ENCODE data around the gene CLPTM1L.

CLPTM1L gene

GRCh38 chr5:1380011-1380817 is 35.3 kb upstream of the CLPTM1L start:
- Histone ChIP-seq H3K4me1 (ENCODE audit: insufficient read depth, poor library complexity, severe bottlenecking) (no peaks in the 10 kb centered on the region), H3K9me3 (ENCODE audit: severe bottlenecking) (no peaks in the 10 kb centered on the region), H3K27me3 (ENCODE audit: insufficient read depth, poor library complexity, severe bottlenecking) (no peaks in the 10 kb centered on the region), H3K4me3 (ENCODE audit: severe bottlenecking) (no peak overlapping the region), H3K36me3 (ENCODE audit: low read depth) (no peaks in the 10 kb centered on the region), H3K27ac (ENCODE audit: poor library complexity, severe bottlenecking) (no peak overlapping the region)
- ATAC-seq (ENCODE audit: low read depth) (peak; percentile 85), DNase-seq (ENCODE audit: low spot score) (no peak)
- TF ChIP-seq, protein P1, sequence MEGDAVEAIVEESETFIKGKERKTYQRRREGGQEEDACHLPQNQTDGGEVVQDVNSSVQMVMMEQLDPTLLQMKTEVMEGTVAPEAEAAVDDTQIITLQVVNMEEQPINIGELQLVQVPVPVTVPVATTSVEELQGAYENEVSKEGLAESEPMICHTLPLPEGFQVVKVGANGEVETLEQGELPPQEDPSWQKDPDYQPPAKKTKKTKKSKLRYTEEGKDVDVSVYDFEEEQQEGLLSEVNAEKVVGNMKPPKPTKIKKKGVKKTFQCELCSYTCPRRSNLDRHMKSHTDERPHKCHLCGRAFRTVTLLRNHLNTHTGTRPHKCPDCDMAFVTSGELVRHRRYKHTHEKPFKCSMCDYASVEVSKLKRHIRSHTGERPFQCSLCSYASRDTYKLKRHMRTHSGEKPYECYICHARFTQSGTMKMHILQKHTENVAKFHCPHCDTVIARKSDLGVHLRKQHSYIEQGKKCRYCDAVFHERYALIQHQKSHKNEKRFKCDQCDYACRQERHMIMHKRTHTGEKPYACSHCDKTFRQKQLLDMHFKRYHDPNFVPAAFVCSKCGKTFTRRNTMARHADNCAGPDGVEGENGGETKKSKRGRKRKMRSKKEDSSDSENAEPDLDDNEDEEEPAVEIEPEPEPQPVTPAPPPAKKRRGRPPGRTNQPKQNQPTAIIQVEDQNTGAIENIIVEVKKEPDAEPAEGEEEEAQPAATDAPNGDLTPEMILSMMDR (IDR thresholded peaks at IDR 0.05; ENCODE audit: poor library complexity, severe bottlenecking), result peak; percentile 89

DNA sequence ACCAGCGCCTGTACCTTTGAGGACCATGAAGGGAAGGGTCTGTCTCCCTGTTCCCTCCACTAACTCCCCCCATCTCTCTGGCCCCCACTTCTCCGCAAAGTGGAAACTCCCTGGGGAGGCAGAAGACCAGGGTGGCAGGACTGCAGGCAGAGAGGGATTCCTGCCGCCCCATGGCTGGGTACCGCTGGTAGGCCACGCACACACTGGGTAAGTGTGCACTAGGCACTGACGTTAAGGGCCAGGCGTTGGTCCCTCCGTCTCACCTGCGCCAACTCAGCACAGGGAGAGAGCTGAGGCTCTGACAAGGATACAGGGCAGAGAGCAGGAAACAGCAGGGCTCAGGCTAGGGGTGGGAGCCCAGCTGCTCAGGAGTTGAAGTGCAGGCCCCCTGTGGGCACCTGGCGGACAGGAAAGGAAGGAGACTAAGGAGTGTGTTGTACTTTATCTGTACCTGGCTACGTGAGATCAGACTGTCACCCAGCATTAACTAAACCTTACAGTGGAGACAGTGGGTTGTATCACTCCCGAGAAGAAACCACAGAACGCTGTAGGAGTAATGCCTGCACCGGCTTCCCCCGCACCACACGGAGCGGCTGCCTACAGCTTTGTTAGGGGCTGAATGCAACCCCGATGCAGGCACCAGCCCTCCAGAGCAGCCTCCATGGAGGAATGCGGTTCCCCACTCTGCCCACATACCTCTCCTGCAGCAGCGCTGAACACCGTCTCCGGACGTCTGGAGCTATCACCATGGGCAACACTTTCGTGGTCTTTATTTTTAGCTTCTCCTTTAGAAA is 34.2 kb upstream of the CLPTM1L start:
- no peaks in the 10 kb centered on the region for H3K27me3 ChIP-seq (ENCODE audit: insufficient read depth, poor library complexity, severe bottlenecking)
- H3K9me3 ChIP-seq (ENCODE audit: severe bottlenecking), result no peaks in the 10 kb centered on the region
- DNase-seq (ENCODE audit: low spot score) (no peak), ATAC-seq (ENCODE audit: low read depth) (no peak)
- no peak overlapping the region for H3K27ac ChIP-seq (ENCODE audit: poor library complexity, severe bottlenecking)
- H3K36me3 ChIP-seq (ENCODE audit: low read depth), result no peaks in the 10 kb centered on the region
- H3K4me3 ChIP-seq (ENCODE audit: severe bottlenecking), result no peak overlapping the region
- H3K4me1 ChIP-seq (ENCODE audit: insufficient read depth, poor library complexity, severe bottlenecking), result no peaks in the 10 kb centered on the region
- TF ChIP-seq, protein P1 (IDR thresholded peaks at IDR 0.05; ENCODE audit: poor library complexity, severe bottlenecking), result no peak

- no peak for ATAC-seq (ENCODE audit: low read depth)
- Histone ChIP-seq H3K4me3 (ENCODE audit: severe bottlenecking) (no peak overlapping the region), H3K4me1 (ENCODE audit: insufficient read depth, poor library complexity, severe bottlenecking) (no peaks in the 10 kb centered on the region), H3K27ac (ENCODE audit: poor library complexity, severe bottlenecking) (no peak overlapping the region), H3K36me3 (ENCODE audit: low read depth) (no peaks in the 10 kb centered on the region), H3K9me3 (ENCODE audit: severe bottlenecking) (no peaks in the 10 kb centered on the region), H3K27me3 (ENCODE audit: insufficient read depth, poor library complexity, severe bottlenecking) (no peaks in the 10 kb centered on the region)
- DNase-seq (ENCODE audit: low spot score), result no peak
- TF ChIP-seq, protein P1 (IDR thresholded peaks at IDR 0.05; ENCODE audit: poor library complexity, severe bottlenecking), result no peak
Measured at GRCh38 chr5:1378096-1378495, 33.2 kb upstream of the CLPTM1L start.

DNA sequence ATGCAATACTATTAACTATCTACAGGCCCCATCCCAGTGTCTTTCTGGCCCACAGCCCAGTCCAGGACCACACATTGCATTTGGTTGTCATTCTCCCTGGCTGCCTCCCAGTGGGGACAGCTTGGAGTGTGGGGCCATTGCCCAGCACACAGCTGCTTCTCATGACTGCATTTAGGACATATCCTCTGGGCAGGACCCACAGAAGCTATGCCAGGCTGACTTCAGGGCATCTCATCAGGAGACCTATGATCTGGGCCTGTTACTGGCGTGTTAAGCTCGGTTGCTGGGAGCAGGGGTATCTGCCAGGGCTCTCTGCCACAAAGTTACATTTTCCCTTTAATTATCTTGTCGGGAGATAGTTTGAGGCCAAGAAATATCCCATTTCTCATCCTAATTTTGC is 32.1 kb upstream of the CLPTM1L start:
- Histone ChIP-seq H3K27me3 (ENCODE audit: insufficient read depth, poor library complexity, severe bottlenecking) (no peaks in the 10 kb centered on the region), H3K27ac (ENCODE audit: poor library complexity, severe bottlenecking) (no peak overlapping the region), H3K9me3 (ENCODE audit: severe bottlenecking) (no peaks in the 10 kb centered on the region), H3K36me3 (ENCODE audit: low read depth) (no peaks in the 10 kb centered on the region), H3K4me1 (ENCODE audit: insufficient read depth, poor library complexity, severe bottlenecking) (no peaks in the 10 kb centered on the region), H3K4me3 (ENCODE audit: severe bottlenecking) (no peak overlapping the region)
- ATAC-seq (ENCODE audit: low read depth) (no peak), DNase-seq (ENCODE audit: low spot score) (no peak)
- TF ChIP-seq, protein P1 (IDR thresholded peaks at IDR 0.05; ENCODE audit: poor library complexity, severe bottlenecking), result no peak
